NCI-H1436 (cell line): ENCODE data around the gene PIGW.

Experiments used
- DNase-seq: peaks from one replicate; lab custom pipeline; 2025; lab: John Stamatoyannopoulos, UW

The PIGW gene

GRCh38 chr17:36546418-36547093 is 11.8 kb downstream of the PIGW start:
- DNase-seq, result no peak

- no peak for DNase-seq
Measured at GRCh38 chr17:36547776-36548175, 13.0 kb downstream of the PIGW start.

- no peak for DNase-seq
Measured at GRCh38 chr17:36550491-36551417, 16.0 kb downstream of the PIGW start.

- no peak for DNase-seq
Measured at GRCh38 chr17:36553459-36553858, 18.7 kb downstream of the PIGW start.

GRCh38 chr17:36566081-36566480 is 31.3 kb downstream of the PIGW start:
- DNase-seq, result no peak

GRCh38 chr17:36575028-36575427 is 40.2 kb downstream of the PIGW start:
- no peak for DNase-seq

- DNase-seq, result no peak
Measured at GRCh38 chr17:36576793-36577192, 42.0 kb downstream of the PIGW start.

- no peak for DNase-seq
Measured at GRCh38 chr17:36578671-36579070, 43.9 kb downstream of the PIGW start.

GRCh38 chr17:36583787-36584186 is 49.0 kb downstream of the PIGW start:
- no peak for DNase-seq

- no peak for DNase-seq
Measured at GRCh38 chr17:36586138-36586537, 51.4 kb downstream of the PIGW start.
